Inferior parietal cortex (tissue), 1 donor: ENCODE data around the gene NR2F2.

ENCODE experiments used
- DNase-seq: peaks from one replicate; pipeline ENCODE4 v3.0.0-alpha.2; 2016; ENCODE audit errors: extremely low spot score

The NR2F2 gene

DNA sequence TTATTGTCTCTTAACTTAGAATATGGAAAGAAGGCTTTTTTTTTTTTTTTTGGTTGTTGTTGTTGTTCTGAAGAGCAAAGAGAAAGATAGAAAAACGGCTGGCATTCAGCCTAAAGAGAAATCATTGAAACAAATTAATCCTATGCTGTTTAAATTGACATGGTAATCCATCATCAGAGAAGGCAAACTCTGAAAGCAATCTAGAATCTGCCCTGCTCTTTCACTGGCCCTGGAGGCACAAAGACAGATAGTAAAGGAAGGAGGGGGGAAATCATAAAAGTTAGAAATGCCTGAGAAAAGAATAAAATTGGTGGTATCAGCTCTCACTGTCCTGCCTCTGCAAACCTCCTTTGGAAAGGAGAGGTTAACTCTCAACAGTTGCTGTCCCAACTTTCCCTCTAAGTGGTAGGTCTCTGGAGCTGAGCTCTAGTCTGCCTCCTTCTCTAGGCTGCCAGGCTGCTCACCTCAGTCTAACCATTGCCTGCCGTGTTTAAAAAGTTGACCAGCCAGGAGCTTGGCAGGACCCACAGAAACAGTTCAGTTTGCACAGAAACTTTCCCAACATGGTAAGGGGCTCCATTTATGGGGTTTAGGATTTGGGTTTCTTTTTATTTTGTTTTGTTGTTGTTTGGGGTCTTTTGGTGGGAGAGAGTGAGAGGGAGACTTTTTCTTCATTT is 13.4 kb upstream of the NR2F2 start:
- no peak for DNase-seq

DNA sequence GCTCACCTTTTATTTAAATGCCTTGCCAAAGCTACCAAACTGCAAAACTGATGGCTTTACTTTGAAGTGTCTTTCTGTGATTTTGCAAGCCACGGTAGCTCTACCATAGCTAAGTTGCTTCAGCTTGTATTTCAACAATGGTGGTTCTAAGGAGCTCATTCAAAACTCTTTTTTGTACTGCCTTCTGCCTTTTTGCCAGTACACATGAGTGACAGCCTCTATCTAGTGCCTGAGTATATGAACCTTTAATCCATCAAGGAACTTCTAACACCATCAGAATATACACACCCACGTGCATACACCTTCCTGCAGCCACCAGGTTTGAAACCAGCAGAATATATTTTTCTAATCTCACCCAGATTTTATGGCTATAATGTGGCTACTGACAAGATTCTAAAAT is 10.4 kb upstream of the NR2F2 start:
- DNase-seq: no peak

DNA sequence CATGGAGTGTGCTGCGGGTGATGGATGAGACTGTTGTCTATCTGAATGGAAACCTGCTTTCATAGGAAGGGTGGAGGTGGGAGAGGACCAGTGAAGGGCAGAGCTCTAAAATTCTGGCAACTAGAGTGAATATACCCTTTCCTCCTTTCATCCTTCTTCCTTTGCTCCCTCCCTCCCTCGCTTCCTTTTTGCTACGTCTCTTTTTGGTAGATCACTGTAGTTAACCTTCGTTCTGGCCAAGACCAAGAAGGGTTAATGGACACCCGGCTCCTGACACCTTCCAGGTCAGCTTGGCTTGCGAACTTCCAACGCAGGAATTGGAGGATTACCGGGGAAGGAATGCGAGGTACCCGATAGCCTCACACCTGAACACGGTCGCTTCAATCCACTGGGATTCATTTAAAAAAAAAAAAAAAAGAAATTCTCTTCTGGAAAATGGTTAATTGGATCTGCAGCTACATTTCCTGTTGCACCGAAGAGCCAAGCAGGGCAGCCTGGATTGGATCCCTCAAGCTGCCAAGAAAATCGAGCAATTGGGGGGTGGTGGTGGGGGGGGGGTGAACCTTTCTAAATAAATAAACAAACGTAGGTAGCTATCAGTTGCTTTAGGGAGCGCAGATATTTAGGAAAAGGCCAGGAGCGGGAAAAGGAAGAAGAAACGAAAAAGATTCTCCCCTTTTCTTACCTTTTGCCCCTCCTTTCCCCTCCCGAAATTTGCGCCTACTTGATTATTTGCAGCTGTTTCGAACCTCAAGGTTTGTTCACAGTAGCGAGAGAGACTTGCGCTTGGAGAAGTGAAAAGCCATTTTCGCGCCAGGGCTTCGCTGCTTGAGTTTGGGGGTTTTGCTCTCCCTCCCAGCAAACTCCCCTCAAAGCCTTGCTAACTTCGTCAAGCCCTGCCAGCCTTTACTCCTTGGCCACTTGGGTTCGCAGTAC is 9.5 kb upstream of the NR2F2 start:
- DNase-seq: no peak

DNA sequence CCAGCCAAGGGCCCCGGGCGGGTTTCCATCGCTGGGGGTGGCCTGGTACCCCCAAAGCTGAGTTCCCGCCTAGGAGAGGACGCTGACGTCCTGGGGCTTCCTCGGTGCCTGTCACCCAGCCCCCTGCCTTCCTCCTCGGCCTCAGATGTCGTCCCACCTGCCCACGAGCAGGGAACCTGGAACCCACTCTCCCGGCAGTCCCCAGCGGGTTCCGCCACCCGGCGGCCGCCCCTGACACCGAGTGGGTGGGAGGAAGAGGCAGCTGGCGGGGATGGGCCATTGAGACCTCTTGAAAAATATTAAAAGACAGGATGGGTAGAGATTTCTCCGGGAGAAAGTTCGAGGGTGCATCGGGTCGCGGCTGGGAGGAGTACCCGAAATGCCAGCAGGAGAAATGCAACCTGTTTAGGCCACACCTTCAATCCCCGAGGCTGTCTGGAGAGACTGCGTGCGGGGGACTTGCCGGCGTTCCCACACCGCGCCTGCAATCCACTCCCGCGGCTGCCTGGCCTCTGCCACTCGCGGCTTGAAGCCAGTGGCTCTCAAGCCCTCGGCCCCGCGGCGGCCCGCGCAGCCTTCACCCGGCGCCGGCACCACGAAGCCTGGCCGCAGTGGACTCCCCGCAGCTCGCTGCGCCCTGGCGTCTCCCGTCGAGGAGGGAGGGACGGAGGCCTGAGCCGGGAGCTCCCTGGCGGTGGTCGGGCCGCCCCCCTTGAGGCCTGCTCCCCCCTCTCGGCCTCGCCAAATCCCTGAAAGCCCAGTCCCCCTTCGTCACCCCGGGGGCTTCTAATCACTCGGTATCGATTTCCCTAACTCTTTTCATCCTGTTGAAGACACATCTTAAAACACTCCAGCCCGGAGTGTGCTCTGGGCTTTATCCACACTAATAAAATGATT is 8.6 kb upstream of the NR2F2 start:
- no peak for DNase-seq

DNA sequence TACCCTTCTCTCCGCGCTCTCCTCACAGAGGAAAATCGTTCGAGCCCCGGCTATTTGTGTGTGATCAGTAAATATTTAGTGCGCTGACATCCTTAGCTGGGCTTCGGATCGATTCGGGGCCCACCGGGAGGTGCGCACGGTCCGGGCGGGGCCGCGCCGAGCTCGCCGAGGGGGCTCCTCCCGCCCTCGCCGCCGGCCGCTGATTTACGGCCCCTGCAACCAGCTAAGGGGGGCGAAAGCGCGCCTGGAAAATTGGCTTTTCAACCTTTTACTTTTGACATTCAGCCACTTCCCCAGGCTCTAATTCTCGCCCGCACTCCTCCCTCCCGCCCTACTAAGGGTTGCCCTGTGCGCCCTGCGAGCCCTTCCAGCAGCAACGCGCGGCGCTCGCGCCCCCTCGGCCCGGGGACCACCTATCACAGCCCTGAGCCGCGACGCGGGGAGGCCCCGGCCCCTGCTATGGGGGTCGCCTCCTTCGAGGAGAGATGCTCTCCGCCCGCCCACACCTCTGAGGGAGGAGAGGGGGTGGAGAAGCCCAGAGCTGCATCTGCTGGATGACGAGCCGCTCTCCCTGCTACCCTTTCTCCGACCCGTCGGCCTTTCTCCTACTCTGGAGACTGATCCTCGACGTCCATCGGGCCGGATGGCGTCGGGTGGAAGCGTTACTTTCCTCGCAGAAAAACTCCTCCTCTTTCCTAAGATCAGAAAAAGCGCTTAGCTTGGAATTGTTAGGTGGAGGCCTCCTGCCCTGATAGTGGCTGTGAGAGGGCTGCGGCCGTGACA is 7.8 kb upstream of the NR2F2 start:
- DNase-seq: no peak

DNA sequence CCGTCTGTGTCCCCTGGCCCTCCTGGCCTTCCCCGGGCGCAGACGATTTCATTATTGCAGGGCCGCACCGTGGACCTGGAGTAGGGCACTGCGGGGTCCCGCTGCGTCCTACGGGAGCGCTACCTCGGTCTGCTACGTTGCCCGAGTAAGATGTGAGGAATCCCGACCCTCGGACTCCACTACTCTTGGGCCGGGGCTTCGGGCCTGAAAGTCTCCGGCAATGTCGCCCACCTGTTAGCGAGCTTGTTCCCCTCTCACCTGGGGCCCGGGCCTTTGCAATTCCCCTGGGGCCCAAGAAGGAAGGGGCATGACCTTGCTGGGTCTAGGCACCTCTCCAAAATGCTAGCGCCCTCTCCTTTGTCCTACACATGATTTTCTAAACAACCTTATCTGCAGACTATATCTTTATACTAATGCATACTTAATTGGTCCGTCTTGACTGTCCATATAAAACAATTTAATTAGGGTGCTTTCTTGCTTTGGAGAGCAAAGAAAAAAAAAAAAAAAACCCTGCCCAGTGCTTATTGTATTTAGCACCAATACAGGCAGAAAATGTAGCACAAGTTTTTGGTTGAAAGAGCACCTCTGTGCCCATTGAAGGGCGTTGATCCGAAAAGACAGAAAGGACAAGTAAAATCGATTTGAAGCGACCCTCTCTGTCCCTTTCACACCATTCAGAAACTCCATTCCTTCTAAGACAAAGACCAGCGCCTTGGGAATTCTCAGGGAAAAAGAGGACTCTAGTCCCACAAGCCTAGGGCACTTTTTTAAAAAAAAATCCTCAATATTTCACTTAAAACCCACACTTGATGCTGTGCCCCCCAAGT is 7.0 kb upstream of the NR2F2 start:
- DNase-seq: no peak

DNA sequence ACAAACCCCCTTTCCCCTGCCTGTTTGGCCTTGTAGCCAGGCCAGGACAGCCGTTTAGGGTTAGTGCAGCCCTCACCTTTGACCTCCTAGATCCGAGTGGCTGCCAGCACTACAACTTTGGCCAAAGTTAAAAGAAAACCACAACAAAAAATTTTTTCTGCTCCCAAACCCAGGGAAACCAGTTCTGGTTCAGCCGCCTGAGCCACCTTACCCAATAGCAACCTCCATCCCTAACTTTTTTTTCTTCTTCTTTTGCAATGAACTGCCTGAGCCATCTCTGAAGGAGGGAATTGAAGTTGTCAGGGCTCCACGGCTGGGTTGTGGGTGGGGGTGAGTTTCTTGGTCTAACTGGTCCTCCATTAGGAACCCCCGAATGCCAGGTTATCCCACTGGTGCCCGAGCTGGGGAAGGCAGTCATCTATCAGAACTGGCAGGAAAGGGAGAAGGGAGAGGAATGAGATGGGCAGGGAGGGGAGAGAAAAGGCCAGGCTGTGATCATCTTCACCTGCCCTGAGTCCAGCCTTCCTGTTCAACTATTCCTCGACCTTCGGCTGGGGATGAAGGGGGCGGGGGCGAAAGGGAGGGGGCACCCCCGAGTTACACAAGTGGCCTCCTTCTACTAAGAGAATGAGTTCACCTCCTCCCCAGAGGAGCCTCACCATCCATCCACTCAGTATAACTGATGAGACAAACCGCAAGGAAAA is 6.2 kb upstream of the NR2F2 start:
- no peak for DNase-seq

DNA sequence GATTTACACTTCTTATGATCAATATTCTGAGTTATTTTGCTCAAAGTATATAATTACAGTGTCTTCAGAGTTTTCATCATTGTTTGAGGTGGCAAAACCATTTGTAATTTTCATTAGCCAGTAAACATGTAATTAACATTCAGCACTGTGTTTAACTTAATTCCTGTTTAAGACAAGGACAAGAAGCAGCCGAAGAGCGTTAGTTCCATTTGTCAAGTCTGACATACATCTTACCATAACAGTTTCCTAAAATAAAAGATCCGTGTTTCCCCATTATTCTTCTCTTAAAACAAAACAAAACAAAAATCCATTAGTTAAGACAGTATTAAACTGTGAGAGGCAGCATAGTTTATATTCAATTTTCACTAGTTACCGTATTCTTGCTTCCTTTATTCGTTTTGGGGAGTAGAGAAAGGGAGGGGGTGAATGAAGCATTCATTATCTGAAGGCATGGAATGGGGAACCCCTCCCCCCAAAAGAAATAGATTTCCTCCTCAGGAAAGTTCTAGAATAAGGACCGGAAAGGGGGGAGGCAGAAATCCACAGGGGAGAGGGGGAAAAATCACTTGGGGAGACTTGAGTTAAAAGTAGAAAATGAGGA is 5.5 kb upstream of the NR2F2 start:
- no peak for DNase-seq

DNA sequence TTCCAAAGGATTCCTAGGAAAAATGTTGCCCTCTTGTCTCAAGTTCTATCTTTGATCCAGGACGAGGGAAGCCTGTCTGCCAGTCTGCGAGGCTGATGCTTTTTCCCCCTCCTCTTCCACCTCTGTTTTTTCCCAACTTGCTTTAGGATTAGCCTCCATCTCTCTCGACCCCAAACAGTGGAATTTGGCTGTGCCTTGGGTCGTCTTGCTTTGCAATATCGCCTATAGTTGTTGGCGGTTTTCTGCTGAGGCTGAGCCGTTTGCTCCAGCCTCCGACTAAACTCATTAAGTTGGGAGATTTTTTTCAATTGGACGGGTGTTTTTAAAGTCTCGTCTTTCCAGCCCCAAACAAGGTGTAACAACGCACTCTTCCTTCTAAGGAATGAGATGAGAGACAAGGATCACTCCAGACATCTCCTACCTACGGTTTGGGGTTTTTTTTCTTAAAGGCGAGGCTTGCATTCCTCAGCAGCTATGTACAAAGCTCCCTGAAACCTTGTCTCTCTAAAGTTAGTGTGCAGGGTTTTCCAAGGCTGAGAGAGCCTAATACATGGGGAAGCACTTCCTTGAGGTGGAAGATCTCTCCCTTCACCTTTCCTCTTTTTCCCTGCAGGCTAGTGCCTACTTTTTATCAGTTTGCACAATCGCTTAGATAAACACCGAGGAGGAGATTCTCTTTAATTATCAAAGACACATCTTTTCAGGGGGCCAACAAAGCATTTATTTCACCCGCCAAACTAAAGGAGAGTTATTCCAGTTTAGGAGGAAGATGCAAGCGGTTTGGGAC is 4.8 kb upstream of the NR2F2 start:
- DNase-seq: no peak

DNA sequence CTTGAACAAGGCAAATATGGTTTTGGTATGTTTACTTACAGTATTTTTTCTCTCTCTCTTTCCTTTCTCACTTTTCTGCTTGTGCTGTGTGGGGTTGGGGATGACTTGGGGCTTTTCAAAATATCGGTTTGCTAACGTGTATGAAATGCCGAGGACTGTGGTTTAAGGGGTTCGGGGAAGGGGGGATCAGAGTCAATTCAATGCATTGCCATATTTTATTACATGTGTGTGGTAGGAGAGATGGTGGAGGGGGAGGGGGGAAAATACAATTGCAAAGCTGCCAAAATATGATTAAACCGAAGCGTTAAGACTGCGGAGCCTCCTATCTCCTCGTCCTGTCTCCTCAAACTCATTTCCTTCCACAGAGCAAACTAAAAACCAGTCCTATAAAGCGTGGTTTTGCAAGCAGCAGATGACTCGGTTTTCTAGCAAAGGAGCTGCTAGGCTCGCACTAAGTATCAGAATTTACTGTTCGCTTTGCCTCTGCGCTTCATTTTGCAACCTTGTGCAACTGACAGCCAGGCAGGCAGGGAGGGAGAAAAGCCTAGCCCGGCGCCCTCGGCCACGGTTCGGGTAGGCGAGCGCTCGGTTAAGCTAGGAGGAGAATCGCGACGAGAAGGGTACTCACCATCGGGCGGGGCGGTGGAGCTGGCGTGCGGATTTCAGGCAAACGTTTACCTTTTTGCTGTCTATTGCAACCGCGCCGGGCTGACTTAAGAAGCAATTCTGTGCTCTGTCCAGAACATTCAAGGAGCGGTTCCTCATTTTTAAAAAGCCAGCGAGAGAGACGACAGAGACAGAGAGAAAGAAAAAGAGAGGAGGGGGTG is 4.0 kb upstream of the NR2F2 start:
- DNase-seq: no peak

DNA sequence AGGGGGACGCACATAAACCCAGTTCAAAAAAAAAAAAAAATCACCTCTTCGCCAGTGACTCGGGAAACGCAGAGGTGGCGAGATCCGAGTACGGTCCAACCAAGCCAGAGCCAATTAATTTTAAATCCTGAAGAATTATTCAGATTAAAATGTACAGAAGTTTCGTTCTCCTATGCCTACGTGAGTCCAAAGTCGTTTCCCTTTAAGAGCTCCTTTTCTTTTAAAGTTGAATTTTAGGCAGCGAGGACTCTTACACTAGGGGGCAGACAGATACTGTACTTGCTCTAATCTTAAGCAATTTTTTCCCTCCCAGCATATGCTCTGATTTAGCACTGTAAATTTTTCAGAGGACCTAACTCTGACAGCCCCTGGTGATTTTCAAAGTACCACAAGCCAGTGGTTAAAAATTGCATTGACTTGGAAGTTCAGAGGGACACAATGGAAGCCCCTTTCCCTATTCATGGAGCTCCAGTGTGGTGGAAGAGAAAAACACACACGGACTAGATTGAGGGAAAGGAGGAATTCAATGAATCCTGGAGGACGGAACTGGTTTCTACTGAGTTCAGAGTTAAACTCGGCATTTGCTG is 3.3 kb upstream of the NR2F2 start:
- no peak for DNase-seq

DNA sequence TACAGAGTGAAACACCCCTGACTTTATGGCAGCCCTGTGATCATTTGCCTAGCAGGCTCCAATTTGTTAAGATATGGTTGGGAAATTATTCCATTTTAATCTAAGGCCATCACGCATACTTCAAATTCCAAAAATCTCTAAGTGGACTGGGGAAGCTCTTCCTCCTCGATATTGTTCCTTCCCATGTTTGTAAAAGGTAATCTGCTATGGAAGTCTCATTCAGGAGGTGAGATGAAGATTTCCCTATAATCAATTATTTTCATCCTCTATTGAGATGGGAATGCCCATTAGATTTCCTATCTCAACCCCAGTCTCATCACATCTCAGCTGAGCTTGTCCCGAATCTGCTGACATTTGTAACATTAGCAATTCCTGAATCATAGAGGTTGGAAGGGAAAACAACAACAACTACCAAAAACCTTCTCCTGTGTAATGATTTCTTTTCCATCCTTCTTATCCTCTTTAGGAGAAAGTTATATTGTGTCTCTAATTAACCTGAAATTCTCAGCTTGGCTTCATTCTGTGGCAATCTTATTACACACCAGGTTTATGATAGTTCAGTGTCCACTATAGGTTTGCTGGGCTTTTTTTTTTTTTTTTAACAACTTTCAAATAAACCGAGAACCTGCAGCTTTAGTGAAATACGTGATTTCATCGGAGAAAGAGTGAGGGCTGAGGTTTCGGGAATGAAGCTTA is 2.2 kb upstream of the NR2F2 start:
- no peak for DNase-seq

DNA sequence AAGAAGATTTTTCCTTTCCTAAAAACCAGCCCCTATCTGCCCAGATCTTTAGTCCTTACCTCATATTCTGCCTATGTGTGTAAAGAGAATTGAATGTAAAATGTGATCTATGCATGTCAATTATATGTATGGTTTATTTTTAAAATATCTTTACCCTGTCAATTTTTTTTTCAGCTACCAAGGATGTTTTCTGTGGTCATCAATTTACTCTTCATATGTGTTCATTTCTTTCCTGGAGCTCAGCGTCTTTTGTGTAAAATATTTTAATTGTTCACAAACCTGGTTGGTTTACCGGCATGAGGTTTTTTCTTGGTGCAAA is 1.7 kb upstream of the NR2F2 start:
- DNase-seq: no peak

DNA sequence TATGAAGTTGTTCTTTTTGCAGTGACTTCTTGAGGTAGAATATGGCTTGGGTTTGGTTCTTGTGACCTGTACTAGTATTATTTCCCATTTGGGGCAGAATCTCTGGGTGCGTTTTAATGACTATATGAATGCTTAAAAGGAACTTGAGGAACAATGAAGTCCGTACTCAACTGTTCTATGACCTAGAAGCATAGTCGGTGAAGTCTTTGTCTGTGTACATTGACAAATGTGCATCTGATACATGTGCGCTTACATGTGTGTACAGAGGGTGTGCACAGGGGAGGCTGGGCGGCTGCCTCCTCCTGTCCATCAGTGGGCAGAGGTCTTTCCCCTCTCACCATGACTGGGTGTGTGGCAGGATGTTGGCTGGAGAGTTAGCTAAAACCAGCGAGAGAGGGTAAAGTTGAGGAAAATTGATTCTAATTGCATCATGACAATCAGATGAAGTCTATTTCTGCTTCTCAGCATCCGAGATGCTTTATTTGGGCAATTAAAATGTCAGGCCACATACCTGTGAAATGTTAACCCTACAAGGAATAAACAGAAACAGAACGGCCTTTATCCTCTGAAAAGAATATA is 1.0 kb upstream of the NR2F2 start:
- DNase-seq: no peak

DNA sequence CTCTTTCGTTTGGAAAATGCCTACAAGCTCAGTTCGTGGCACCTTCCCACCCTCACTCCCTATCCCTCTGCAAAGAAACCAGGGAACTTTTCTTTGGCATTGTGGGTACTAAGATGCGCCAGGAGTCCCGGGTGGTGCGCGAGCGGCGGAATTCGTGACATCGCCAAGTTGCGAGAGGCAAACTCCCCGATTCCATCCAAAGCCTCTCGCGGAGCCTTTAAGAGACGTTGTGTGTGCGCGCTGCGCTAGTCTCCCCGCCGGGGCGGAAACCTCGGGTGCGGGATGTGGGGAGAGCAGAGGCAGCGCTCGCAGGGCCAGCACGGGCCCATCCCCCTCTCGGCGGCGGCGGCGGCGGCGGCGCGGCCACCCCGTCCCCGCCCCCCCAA is 443 bp upstream of the NR2F2 start:
- no peak for DNase-seq

DNA sequence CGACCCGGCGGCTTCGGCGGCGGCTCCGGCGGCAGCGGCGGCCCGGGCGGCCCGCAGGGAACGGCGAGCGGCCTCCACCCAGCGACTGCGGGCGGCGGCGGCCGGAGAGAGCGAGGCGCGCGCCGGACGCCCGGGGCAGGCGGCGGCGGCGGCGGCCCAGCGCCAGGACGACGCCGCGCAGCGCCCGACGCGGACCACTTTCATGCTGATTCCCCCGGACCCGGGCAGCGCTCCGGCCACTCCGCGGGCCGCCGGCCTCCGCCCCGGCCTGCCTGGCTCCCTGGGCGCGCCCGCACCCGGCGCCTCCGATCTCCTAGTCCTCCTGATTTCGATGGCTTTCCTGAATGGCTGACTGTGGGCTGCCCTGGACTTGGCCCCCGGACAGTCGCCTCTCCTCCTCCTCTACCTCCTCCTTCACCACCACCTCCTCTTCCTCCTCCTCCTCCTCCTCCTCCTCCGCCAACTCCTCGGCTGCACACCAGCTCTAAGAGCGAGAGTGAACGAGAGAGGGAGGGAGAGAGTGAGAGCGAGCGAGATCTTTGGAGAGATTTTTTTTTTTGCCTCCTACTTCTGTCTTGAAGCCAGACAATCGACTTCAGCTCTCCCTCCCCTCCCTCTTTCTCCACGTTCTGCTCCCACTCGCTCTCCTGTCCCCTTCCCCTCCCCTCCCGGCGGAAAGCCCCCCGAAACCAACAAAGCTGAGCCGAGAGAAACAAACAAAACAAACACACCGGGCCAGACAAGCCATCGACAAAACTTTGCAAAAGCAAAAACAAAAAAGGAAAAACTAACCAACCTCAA is 844 bp downstream of the NR2F2 start:
- DNase-seq: no peak
